IMR-90 (cell line): ENCODE measurements around the gene NPAS3. TPM values are rescaled to one million over a fixed set of nuclear protein-coding genes. Genes with fewer than 3 reads are reported as not detected.

ENCODE experiments used
- ATAC-seq: fragments of 200-7000 bp; cut with Tn5 transposase; 2 replicates; pipeline ENCODE4 v1.9.1; 2020; ENCODE audit warnings: low read depth, mild to moderate bottlenecking, moderate library complexity
- BruUV-seq: library from RNA; stranded (reverse); fragments of 400-500 nt; replicated peaks from 2 replicates; lab custom pipeline; 2021; lab: Mats Ljungman, UMichigan
- CTCF ChIA-PET: fragments of 300-600 bp; formaldehyde crosslinking; extraction: SDS; loops from one replicate; lab custom pipeline; 2021; ENCODE audit warnings: antibody characterized with exemption; lab: Yijun Ruan, JAX
- POLR2A ChIA-PET: fragments of 300-600 bp; sonication (Branson Sonifier 250); formaldehyde crosslinking; loops from one replicate; lab custom pipeline; 2022; ENCODE audit warnings: antibody characterized with exemption; ENCODE audit not compliant: unreplicated experiment; lab: Charles Lee
- DNase-seq: peaks from one replicate; pipeline ENCODE4 v3.0.0; 2013
- H2AFZ ChIP-seq: replicated peaks from 2 replicates; pipeline ENCODE3; 2013; ENCODE audit warnings: low read length, mild to moderate bottlenecking; ENCODE audit not compliant: poor library complexity
- H2AK5ac ChIP-seq: 2 replicates; pipeline ENCODE4 v1.6.1; 2013; ENCODE audit warnings: low read depth, low read length, inconsistent platforms
- H2AK9ac ChIP-seq: replicated peaks from 2 replicates; pipeline ENCODE3; 2013; ENCODE audit warnings: mild to moderate bottlenecking, low read depth, low read length, moderate library complexity; ENCODE audit not compliant: poor library complexity
- H2BK120ac ChIP-seq: 2 replicates; pipeline ENCODE4 v1.6.1; 2013; ENCODE audit warnings: low read depth, low read length, inconsistent platforms
- H2BK15ac ChIP-seq: 3 replicates; pipeline ENCODE4 v1.6.1; 2013; ENCODE audit warnings: low read depth, low read length, inconsistent platforms
- H2BK20ac ChIP-seq: 2 replicates; pipeline ENCODE4 v1.6.1; 2013; ENCODE audit warnings: low read depth, mild to moderate bottlenecking, inconsistent platforms, low read length, moderate library complexity
- H2BK5ac ChIP-seq: 2 replicates; pipeline ENCODE4 v1.6.1; 2013; ENCODE audit warnings: mild to moderate bottlenecking, low read depth, low read length, inconsistent platforms; ENCODE audit not compliant: poor library complexity, severe bottlenecking
- H3K14ac ChIP-seq: replicated peaks from 2 replicates; pipeline ENCODE4 v1.6.1; 2013; ENCODE audit warnings: low read depth, low read length, inconsistent platforms
- H3K18ac ChIP-seq: 2 replicates; pipeline ENCODE4 v1.6.1; 2013; ENCODE audit warnings: low read depth, low read length, control low read depth
- H3K23ac ChIP-seq: 2 replicates; pipeline ENCODE4 v1.6.1; 2013; ENCODE audit warnings: low read depth, low read length, inconsistent platforms
- H3K27ac ChIP-seq: 2 replicates; pipeline ENCODE4 v1.5.1; 2013; ENCODE audit warnings: mild to moderate bottlenecking, control low read depth, low read length; ENCODE audit not compliant: insufficient read depth
- H3K27me3 ChIP-seq: 2 replicates; pipeline ENCODE4 v1.6.1; 2013; ENCODE audit warnings: low read length; ENCODE audit not compliant: control insufficient read depth, insufficient read depth
- H3K36me3 ChIP-seq: 2 replicates; pipeline ENCODE4 v1.6.1; 2013; ENCODE audit warnings: low read length, mixed read lengths; ENCODE audit not compliant: control insufficient read depth, insufficient read depth
- H3K4ac ChIP-seq: 2 replicates; pipeline ENCODE4 v1.6.1; 2013; ENCODE audit warnings: low read depth, low read length, inconsistent platforms
- H3K4me1 ChIP-seq: 2 replicates; pipeline ENCODE4 v1.6.1; 2013; ENCODE audit warnings: low read length, mixed read lengths; ENCODE audit not compliant: control insufficient read depth, insufficient read depth
- H3K4me2 ChIP-seq: 2 replicates; pipeline ENCODE4 v1.6.1; 2013; ENCODE audit warnings: low read depth, mild to moderate bottlenecking, control low read depth, low read length, moderate library complexity
- H3K4me3 ChIP-seq: 2 replicates; pipeline ENCODE4 v1.5.1; 2013; ENCODE audit warnings: low read depth, mild to moderate bottlenecking, control low read depth, low read length, moderate library complexity; ENCODE audit not compliant: insufficient read depth
- H3K56ac ChIP-seq: 2 replicates; pipeline ENCODE4 v1.6.1; 2013; ENCODE audit warnings: low read length, inconsistent platforms; ENCODE audit not compliant: insufficient read depth; ENCODE audit errors: extremely low read depth
- H3K79me1 ChIP-seq, 2 experiments: 2 replicates each; pipeline ENCODE4 v1.6.1; 2013; ENCODE audit warnings: low read length in 2 of 2, inconsistent platforms in 1 of 2, low read depth in 1 of 2
- H3K9ac ChIP-seq: 2 replicates; pipeline ENCODE4 v1.6.1; 2013; ENCODE audit warnings: low read depth, low read length, control low read depth
- H3K9me1 ChIP-seq: 2 replicates; pipeline ENCODE4 v1.6.1; 2013; ENCODE audit warnings: low read length, inconsistent platforms; ENCODE audit not compliant: insufficient read depth
- H3K9me3 ChIP-seq: 2 replicates; pipeline ENCODE4 v1.6.1; 2013; ENCODE audit warnings: low read length; ENCODE audit not compliant: control insufficient read depth, insufficient read depth
- H4K20me1 ChIP-seq: 2 replicates; pipeline ENCODE4 v1.6.1; 2013; ENCODE audit warnings: low read length, inconsistent platforms; ENCODE audit not compliant: insufficient read depth
- H4K5ac ChIP-seq: 2 replicates; pipeline ENCODE4 v1.6.1; 2013; ENCODE audit warnings: mild to moderate bottlenecking, low read depth, low read length, control low read depth
- H4K8ac ChIP-seq, 2 experiments: 2 replicates each; pipeline ENCODE4 v1.6.1; 2013; ENCODE audit warnings: low read depth in 2 of 2, low read length in 2 of 2, control low read depth in 1 of 2, inconsistent platforms in 1 of 2
- H4K91ac ChIP-seq: 2 replicates; pipeline ENCODE4 v1.6.1; 2013; ENCODE audit warnings: low read depth, low read length, inconsistent platforms; ENCODE audit not compliant: insufficient read depth
- NFE2L2 ChIP-seq: fragments of 150-350 bp; IDR thresholded peaks from 2 replicates; pipeline ENCODE4 v1.6.1; 2016; ENCODE audit warnings: low read depth, mild to moderate bottlenecking, low read length
- RFX5 ChIP-seq: IDR thresholded peaks from 2 replicates; pipeline ENCODE4 v1.8.0; 2012; ENCODE audit warnings: low read depth, mild to moderate bottlenecking, low read length, moderate library complexity
- WGBS, 2 experiments: methylation state at CpG; one replicate each; pipeline versions ENCODE4 v1.1.5 to v1.1.7; 2013; ENCODE audit warnings: missing lambda C conversion rate in 2 of 2; ENCODE audit not compliant: insufficient read length in 1 of 2; ENCODE audit errors: extremely low coverage in 2 of 2; 5-methylcytosine and 5-hydroxymethylcytosine counted together
- dilution Hi-C: fragments of 300-500 bp; cut with HindIII; formaldehyde crosslinking; loops from one replicate; pipeline ENCODE4 v1.14.3; 2018; ENCODE audit warnings: low sequenced_read_pairs; ENCODE audit not compliant: unreplicated experiment
- in situ Hi-C: fragments of 300-500 bp; cut with MboI; formaldehyde crosslinking; loops from 3 replicates; pipeline ENCODE4 v1.14.3; 2019; ENCODE audit warnings: low sequenced_read_pairs, inconsistent platforms, mixed read lengths
- intact Hi-C: fragments of 100-400 bp; cut with micrococcal nuclease; formaldehyde crosslinking; loops from 2 replicates; pipeline ENCODE4 v1.10.0; 2022
- polyA plus RNA-seq, 3 experiments: library from polyadenylated mRNA; depleted of rRNA; stranded (reverse); fragments of >200 nt; gene quantifications; 2 replicates each; pipeline ENCODE4 v1.2.3, GENCODE V29; 2012; ENCODE audit warnings: low replicate concordance in 1 of 3
- total RNA-seq: library from RNA; depleted of rRNA; stranded (reverse); fragments of >200 nt; gene quantifications from 2 replicates; pipeline ENCODE4 v1.2.3, GENCODE V29; 2012
- TF ChIP-seq, protein P1 (sequence below): fragments of 150-350 bp; IDR thresholded peaks from 2 replicates; pipeline ENCODE4 v1.6.1; 2016; ENCODE audit warnings: low read depth, mild to moderate bottlenecking, low read length, moderate library complexity, borderline replicate concordance

NPAS3 gene
- total and polyA plus RNA-seq, 2 of the 4 experiments (the other 2 are of a cell fraction): not detected

DNA sequence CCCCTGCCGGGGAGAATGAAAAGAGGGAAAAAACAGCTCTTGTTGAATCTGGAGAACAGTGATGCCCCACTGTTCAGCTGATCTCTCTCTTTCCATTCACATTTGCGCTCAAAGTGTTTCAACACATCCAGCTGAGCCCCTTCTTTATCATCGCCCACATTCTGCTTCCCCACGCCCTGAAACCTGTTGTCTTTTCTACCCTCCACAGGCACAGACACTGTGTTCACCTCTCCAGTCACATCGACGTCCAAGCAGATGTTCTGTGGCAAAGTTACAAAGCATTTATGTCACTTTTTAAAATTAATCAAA is 673.5 kb downstream of the NPAS3 start:
- Histone ChIP-seq H2BK15ac (no peak overlapping the region), H4K8ac (no peak overlapping the region), H3K56ac (no peak overlapping the region), H4K20me1 (no peaks in the 10 kb centered on the region), H3K79me1 (no peaks in the 10 kb centered on the region), H3K27me3 (no peaks in the 10 kb centered on the region), H3K23ac (no peak overlapping the region), H4K91ac (no peak overlapping the region), H2AK9ac (no peak overlapping the region), H2BK5ac (no peak overlapping the region), H3K4me2 (no peak overlapping the region), H3K9me3 (no peaks in the 10 kb centered on the region), H2AK5ac (no peak overlapping the region), H3K4ac (no peak overlapping the region), H3K14ac (no peak overlapping the region), H3K4me3 (no peak overlapping the region), H3K18ac (no peak overlapping the region), H3K9ac (no peak overlapping the region), H3K9me1 (no peaks in the 10 kb centered on the region), H4K5ac (no peak overlapping the region), H2BK120ac (no peak overlapping the region), H2AFZ (peak overlapping the region; percentile 27), H2BK20ac (no peak overlapping the region), H3K4me1 (no peaks in the 10 kb centered on the region), H3K27ac (no peak overlapping the region), H3K36me3 (no peaks in the 10 kb centered on the region)
- ATAC-seq (no peak), DNase-seq (no peak)
- POLR2A ChIA-PET: no interaction called here
- TF ChIP-seq, protein P1, sequence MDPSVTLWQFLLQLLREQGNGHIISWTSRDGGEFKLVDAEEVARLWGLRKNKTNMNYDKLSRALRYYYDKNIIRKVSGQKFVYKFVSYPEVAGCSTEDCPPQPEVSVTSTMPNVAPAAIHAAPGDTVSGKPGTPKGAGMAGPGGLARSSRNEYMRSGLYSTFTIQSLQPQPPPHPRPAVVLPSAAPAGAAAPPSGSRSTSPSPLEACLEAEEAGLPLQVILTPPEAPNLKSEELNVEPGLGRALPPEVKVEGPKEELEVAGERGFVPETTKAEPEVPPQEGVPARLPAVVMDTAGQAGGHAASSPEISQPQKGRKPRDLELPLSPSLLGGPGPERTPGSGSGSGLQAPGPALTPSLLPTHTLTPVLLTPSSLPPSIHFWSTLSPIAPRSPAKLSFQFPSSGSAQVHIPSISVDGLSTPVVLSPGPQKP: no peak
- TF ChIP-seq NFE2L2 (no peak), RFX5 (no peak)
- CTCF ChIA-PET: no interaction called here
- in situ Hi-C loops (no loop called here), intact Hi-C loops (no loop called here), dilution Hi-C loops (no loop called here)
- 33% methylated on average over 1 of the region's 6 CpGs; no CpG with 5 or more reads in 1 of the 2 experiments for WGBS, 2 experiments
- BruUV-seq: no TSS peak
